HUES6 (cell line): ENCODE data around the gene SLC25A17.
"Not testable (repeated sequence)": the region's sequence is repeated elsewhere in the genome, so short reads cannot be mapped to it uniquely, and the experiment has no call there.

Experiments
- H3K27ac ChIP-seq: 2 replicates; pipeline ENCODE4 v1.7.0; 2013; ENCODE audit warnings: low read depth, mild to moderate bottlenecking, low read length, inconsistent platforms
- H3K27me3 ChIP-seq: 2 replicates; pipeline ENCODE4 v1.6.1; 2013; ENCODE audit warnings: low read length; ENCODE audit not compliant: control insufficient read depth, insufficient read depth
- H3K36me3 ChIP-seq: 2 replicates; pipeline ENCODE4 v1.6.1; 2013; ENCODE audit warnings: low read length; ENCODE audit not compliant: control insufficient read depth, insufficient read depth
- H3K4me1 ChIP-seq: 2 replicates; pipeline ENCODE4 v1.6.1; 2013; ENCODE audit warnings: low read length; ENCODE audit not compliant: control insufficient read depth, insufficient read depth
- H3K4me3 ChIP-seq: 2 replicates; pipeline ENCODE4 v1.5.1; 2013; ENCODE audit warnings: low read depth, low read length
- H3K9ac ChIP-seq: one replicate; pipeline ENCODE4 v1.6.1; 2013; ENCODE audit warnings: mild to moderate bottlenecking, low read length
- H3K9me3 ChIP-seq: 2 replicates; pipeline ENCODE4 v1.6.1; 2013; ENCODE audit warnings: low read depth, low read length; ENCODE audit not compliant: control insufficient read depth, insufficient read depth

The SLC25A17 gene

GRCh38 chr22:40853961-40854360, 34.8 kb upstream of the SLC25A17 start:
- Histone ChIP-seq H3K27ac (no peak overlapping the region), H3K4me3 (peak overlapping the region; percentile 28; the same call in 1 of the 2 replicates), H3K4me1 (peaks cover 24% of the 10 kb centered on the region), H3K27me3 (no peaks in the 10 kb centered on the region), H3K9me3 (no peaks in the 10 kb centered on the region), H3K36me3 (peaks cover 40% of the 10 kb centered on the region), H3K9ac (peak overlapping the region; percentile 4)

- Histone ChIP-seq H3K36me3 (peaks cover 47% of the 10 kb centered on the region), H3K4me3 (peak overlapping the region; percentile 28; the same call in 1 of the 2 replicates), H3K9ac (no peak overlapping the region)
Measured at GRCh38 chr22:40853333-40853732, 34.2 kb upstream of the SLC25A17 start.

GRCh38 chr22:40845816-40846215, 26.7 kb upstream of the SLC25A17 start:
- not testable (repeated sequence) for H3K4me1 ChIP-seq, H3K27me3 ChIP-seq, H3K4me3 ChIP-seq, H3K27ac ChIP-seq, H3K9ac ChIP-seq, H3K9me3 ChIP-seq
- H3K36me3 ChIP-seq, result peaks cover 98% of the 10 kb centered on the region

More at GRCh38 chr22:40853333-40853732, 34.2 kb upstream of the SLC25A17 start:
- Histone ChIP-seq H3K27ac (no peak overlapping the region), H3K4me1 (peaks cover 24% of the 10 kb centered on the region), H3K9me3 (no peaks in the 10 kb centered on the region), H3K27me3 (no peaks in the 10 kb centered on the region)

DNA sequence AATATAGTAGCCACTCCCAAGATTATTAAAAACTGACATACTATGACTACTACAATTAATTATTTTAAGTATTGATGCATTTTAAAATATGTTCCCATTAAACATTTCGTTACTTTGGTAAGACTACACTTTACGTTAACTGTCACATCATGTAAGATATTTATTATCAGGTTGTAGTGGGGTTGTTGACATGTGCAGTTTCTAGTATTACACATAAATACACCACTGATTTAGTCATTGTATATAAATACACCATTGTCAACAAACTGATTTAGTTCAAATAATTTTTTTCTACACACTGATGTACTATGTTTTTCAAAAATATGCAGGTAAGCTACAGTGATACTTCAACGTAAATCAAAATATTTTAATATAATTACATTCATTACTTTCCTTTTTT, 25.8 kb upstream of the SLC25A17 start:
- Histone ChIP-seq H3K36me3 (peaks cover 98% of the 10 kb centered on the region), H3K27ac (no peak overlapping the region), H3K4me1 (no peaks in the 10 kb centered on the region), H3K9me3 (no peaks in the 10 kb centered on the region), H3K4me3 (no peak overlapping the region), H3K27me3 (no peaks in the 10 kb centered on the region), H3K9ac (no peak overlapping the region)

DNA sequence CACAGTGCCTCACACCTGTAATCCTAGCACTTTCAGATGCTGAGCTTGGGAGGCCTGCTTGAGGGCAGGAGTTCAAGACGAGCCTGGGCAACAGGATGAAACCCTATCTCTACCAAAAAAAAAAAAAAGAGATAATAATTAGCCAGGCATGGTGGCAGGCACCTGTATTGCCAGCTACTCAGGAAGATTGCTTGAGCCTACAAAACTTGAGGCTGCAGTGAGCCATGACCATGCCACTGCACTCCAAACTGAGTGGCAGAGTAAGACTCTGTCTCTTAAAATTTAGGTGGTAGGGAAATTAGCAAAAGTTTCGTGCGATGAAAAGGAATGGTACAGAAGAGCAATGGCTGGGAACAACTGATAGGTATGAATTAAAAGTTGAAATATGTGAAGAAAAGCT, 19.3 kb upstream of the SLC25A17 start:
- no peaks in the 10 kb centered on the region for H3K27me3 ChIP-seq
- no peaks in the 10 kb centered on the region for H3K9me3 ChIP-seq
- peaks cover 94% of the 10 kb centered on the region for H3K36me3 ChIP-seq
- H3K4me3 ChIP-seq, result no peak overlapping the region
- no peak overlapping the region for H3K9ac ChIP-seq
- no peak overlapping the region for H3K27ac ChIP-seq
- no peaks in the 10 kb centered on the region for H3K4me1 ChIP-seq

DNA sequence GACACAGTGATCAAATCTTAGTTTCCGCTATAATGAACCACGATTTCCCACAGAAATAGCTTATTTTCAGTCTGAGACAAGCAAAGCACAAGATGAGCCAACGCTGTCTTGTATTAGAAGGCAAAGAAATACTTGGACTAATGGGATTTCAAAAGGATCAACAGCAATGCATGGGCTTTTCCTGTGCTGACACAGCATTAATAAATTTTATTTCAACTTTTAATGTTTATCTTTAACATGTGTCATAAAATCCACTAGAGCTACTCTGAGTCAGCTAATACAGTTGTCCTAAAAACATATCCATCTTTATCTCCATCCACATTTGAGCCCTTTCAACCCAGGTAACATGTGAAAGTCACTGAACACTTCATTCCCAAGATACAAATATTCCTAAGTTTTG, 15.5 kb upstream of the SLC25A17 start:
- Histone ChIP-seq H3K9ac (no peak overlapping the region), H3K27me3 (no peaks in the 10 kb centered on the region), H3K4me1 (no peaks in the 10 kb centered on the region), H3K4me3 (no peak overlapping the region), H3K9me3 (no peaks in the 10 kb centered on the region), H3K36me3 (peaks cover 93% of the 10 kb centered on the region), H3K27ac (no peak overlapping the region)

DNA sequence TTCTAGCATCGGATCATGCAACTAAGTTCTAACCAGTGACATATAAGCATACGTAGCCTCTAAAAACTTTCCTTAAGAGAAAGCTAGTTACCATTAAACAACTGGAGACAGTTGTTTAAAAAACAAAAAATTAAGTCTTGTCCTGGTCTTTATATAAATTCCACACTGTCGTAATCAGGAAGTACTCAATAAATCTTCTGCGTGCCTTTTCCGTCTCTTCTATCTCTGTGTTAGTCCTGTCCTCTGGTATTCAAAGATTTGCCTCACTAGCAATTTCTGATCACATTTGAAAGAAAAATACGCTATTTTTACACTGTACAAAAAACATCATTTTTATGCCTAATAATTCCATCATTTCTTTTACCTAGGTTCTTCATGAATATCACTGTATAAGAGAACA, 10.0 kb upstream of the SLC25A17 start:
- Histone ChIP-seq H3K9ac (no peak overlapping the region), H3K36me3 (peaks cover 89% of the 10 kb centered on the region), H3K4me1 (peaks cover 11% of the 10 kb centered on the region), H3K9me3 (no peaks in the 10 kb centered on the region), H3K27ac (no peak overlapping the region), H3K27me3 (no peaks in the 10 kb centered on the region), H3K4me3 (no peak overlapping the region)

DNA sequence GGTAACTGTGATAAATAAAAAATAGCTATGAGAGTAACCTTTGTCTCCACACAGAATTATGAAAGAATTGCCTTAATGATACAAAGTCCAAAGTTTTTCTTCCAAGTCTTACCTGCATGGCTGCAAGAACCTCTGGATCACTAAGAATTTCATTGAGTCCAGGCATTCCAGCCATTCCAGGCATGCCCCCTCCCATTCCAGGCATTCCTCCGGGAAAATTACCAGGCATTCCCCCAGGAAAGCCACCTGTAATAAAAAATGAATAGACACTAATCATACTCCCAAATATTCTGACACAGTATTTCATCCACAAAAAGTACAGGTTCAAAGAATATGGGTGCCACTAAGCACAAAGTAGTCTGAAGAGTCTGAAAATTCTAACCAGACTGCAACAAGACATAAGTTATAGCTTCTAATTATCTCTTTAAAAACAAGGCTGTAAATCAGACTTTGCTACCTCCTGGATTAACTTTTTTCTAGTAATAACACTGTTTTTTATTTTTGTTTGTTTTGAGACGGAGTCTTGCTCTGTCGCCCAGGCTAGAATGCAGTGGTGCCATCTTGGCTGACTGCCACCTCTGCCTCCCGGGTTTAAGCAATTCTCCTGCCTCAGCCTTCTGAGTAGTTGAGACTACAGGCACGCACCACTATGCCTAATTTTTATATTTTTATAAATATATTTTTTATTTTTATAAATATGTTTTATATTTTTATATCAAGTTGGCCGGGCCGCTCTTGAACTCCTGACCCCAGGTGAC, 8.0 kb upstream of the SLC25A17 start:
- peaks cover 11% of the 10 kb centered on the region for H3K4me1 ChIP-seq
- no peak overlapping the region for H3K9ac ChIP-seq
- H3K4me3 ChIP-seq, result no peak overlapping the region
- H3K27me3 ChIP-seq, result no peaks in the 10 kb centered on the region
- H3K36me3 ChIP-seq, result peaks cover 89% of the 10 kb centered on the region
- H3K27ac ChIP-seq, result peak overlapping the region; percentile 67
- no peaks in the 10 kb centered on the region for H3K9me3 ChIP-seq

- Histone ChIP-seq H3K27ac (peak overlapping the region; percentile 67), H3K4me1 (peaks cover 11% of the 10 kb centered on the region), H3K36me3 (peaks cover 80% of the 10 kb centered on the region)
- H3K9me3 ChIP-seq, H3K27me3 ChIP-seq, H3K4me3 ChIP-seq, H3K9ac ChIP-seq: not testable (repeated sequence)
Measured at GRCh38 chr22:40826292-40826691, 7.1 kb upstream of the SLC25A17 start.

GRCh38 chr22:40823426-40823825, 4.3 kb upstream of the SLC25A17 start:
- peaks cover 51% of the 10 kb centered on the region for H3K36me3 ChIP-seq
- H3K27ac ChIP-seq, result no peak overlapping the region
- H3K4me3 ChIP-seq, result no peak overlapping the region
- H3K4me1 ChIP-seq, result peaks cover 17% of the 10 kb centered on the region
- H3K9ac ChIP-seq, result no peak overlapping the region
- no peaks in the 10 kb centered on the region for H3K9me3 ChIP-seq
- H3K27me3 ChIP-seq, result no peaks in the 10 kb centered on the region

DNA sequence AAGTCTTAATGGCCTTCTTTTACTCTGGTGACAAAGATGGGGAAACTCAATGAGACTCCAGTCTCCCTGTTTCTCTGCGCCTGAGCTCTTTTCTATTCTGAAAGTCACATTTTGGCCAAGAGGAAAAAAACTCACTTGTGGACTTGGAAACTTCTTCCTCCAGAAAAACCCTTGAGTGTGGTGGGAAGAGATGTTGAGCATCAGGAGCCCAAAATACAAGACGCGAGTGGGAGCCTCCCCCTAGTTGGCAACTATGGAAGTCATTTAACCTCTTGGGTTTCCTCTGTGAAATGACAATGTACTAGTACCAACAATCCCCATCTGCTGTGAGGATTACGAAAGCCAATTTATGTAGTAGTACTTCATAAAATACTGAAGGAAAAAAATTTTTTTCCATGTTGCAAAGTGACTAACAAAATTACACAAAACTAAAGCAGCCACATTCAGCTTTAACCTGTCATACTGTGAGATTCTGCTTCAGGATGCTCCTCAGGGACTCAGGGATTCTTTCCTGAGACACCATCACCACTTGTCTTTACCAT, 524 bp upstream of the SLC25A17 start:
- H3K9me3 ChIP-seq, result no peaks in the 10 kb centered on the region
- peaks cover 24% of the 10 kb centered on the region for H3K36me3 ChIP-seq
- no peak overlapping the region for H3K9ac ChIP-seq
- H3K4me1 ChIP-seq, result peaks cover 7% of the 10 kb centered on the region; the same call in 1 of the 2 replicates
- H3K4me3 ChIP-seq, result peak overlapping the region; percentile 53
- H3K27me3 ChIP-seq, result no peaks in the 10 kb centered on the region
- H3K27ac ChIP-seq, result peak overlapping the region; percentile 26; the same call in 1 of the 2 replicates
